Neural crest cell (in vitro differentiated cells): ENCODE measurements around the gene RELB. TPM values are rescaled to one million over a fixed set of nuclear protein-coding genes. Genes with fewer than 3 reads are reported as not detected.
"Not testable (repeated sequence)": the region's sequence is repeated elsewhere in the genome, so short reads cannot be mapped to it uniquely, and the experiment has no call there.

ENCODE experiments used
- DNase-seq: peaks from one replicate; pipeline ENCODE4 v3.0.0; 2021; ENCODE audit warnings: low read depth, mixed read lengths, low spot score
- H3K27ac Mint-ChIP-seq: one replicate; pipeline ENCODE4 v1.8.0; 2021; ENCODE audit warnings: mild to moderate bottlenecking, mixed read lengths; ENCODE audit not compliant: unreplicated experiment
- H3K27me3 Mint-ChIP-seq: 2 replicates; pipeline ENCODE4 v1.8.0; 2021; ENCODE audit warnings: low read depth, mild to moderate bottlenecking, mixed read lengths
- H3K36me3 Mint-ChIP-seq: 2 replicates; pipeline ENCODE4 v1.8.0; 2021; ENCODE audit warnings: low read depth, mild to moderate bottlenecking, mixed read lengths
- H3K4me1 Mint-ChIP-seq: 2 replicates; pipeline ENCODE4 v1.8.0; 2021; ENCODE audit warnings: mixed read lengths
- H3K4me3 Mint-ChIP-seq: one replicate; pipeline ENCODE4 v1.8.0; 2021; ENCODE audit warnings: mild to moderate bottlenecking, mixed read lengths
- H3K9me3 Mint-ChIP-seq: 2 replicates; pipeline ENCODE4 v1.8.0; 2021; ENCODE audit warnings: mixed read lengths
- CTCF ChIP-seq: fragments of 200-600 bp; sonication (generic); conservative IDR thresholded peaks from 2 replicates; pipeline ENCODE4 v1.5.0; 2021; ENCODE audit warnings: antibody characterized with exemption, mild to moderate bottlenecking
- total RNA-seq: library from RNA; stranded (reverse); gene quantifications from 2 replicates; pipeline ENCODE4 v1.2.1, GENCODE V29; 2021

Gene RELB
- total RNA-seq, 1 donor from 2014 or later = 3.1 TPM

DNA sequence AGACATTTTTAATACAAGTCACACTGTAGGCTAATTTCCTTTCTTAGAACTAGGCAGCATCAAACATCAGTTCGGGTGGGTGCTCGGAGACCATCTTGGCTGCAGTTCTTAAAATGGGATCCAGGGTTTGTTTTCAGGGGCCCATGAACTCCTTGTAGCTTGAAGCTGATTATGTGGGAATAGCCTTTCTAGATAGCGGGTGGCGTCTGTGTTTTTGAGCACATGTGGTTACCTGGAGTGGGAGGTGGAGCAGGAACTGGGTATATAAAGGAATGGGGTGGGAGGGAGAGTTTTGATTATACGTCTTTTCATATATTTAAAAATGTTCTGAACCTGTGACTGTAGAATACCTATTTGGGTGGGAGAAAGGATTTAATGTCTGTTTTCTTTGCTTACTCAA lies 33.1 kb upstream of the RELB start:
- Mint-ChIP-seq H3K36me3 (no peaks in the 10 kb centered on the region), H3K27ac (no peak overlapping the region)
- TF ChIP-seq CTCF = no peak

GRCh38 chr19:44968670-44969069 lies 32.6 kb upstream of the RELB start:
- Mint-ChIP-seq H3K4me1 (no peaks in the 10 kb centered on the region), H3K9me3 (no peaks in the 10 kb centered on the region), H3K4me3 (no peak overlapping the region), H3K27me3 (no peaks in the 10 kb centered on the region), H3K36me3 (no peaks in the 10 kb centered on the region), H3K27ac (no peak overlapping the region)
- no peak for DNase-seq
- TF ChIP-seq CTCF = no peak

More for the DNA sequence above, 33.1 kb upstream of the RELB start:
- H3K4me3 Mint-ChIP-seq = no peak overlapping the region
- no peaks in the 10 kb centered on the region for H3K9me3 Mint-ChIP-seq
- H3K27me3 Mint-ChIP-seq = no peaks in the 10 kb centered on the region
- H3K4me1 Mint-ChIP-seq = no peaks in the 10 kb centered on the region
- DNase-seq = no peak

DNA sequence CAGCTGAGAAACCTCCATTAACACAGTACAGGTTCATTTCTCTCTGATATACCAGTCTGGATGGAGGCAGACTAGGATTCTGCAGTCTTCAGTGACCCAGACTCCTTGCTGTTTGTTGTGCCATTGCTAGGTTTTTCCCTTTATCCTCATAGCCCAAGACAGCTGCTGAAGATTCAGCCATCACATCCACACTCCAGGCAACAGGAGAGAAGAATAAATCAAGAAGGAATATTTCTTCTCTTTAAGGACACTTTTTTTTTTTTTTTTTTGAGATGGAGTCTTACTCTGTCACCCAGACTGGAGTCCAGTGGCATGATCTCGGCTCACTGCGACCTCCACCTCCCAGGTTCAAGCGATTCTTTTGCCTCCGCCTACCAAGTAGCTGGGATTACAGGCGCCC lies 31.8 kb upstream of the RELB start:
- no peaks in the 10 kb centered on the region for H3K4me1 Mint-ChIP-seq
- H3K36me3 Mint-ChIP-seq = no peaks in the 10 kb centered on the region
- TF ChIP-seq CTCF = no peak
- no peaks in the 10 kb centered on the region for H3K9me3 Mint-ChIP-seq
- H3K4me3 Mint-ChIP-seq = no peak overlapping the region
- DNase-seq = no peak
- H3K27ac Mint-ChIP-seq = no peak overlapping the region
- H3K27me3 Mint-ChIP-seq = no peaks in the 10 kb centered on the region

DNA sequence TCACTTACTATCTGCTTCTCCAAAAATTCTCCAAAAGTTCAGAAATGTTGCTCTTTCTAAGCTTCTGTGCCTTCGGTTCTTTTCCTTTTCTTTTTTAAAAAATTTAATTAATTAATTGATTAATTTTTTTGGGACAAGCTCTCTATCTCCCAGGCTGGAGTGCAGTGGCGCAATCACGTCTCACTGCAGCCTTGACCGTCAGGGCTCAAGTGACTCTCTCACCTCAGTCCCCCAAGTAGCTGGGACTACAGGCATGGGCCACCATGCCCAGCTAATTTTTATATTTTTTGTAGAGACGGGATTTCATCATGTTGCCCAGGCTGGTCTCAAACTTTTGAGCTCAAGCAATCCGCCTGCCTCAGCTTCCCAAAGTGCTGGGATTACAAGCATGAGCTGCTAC lies 29.8 kb upstream of the RELB start:
- H3K27ac Mint-ChIP-seq, H3K36me3 Mint-ChIP-seq, H3K9me3 Mint-ChIP-seq, DNase-seq, H3K4me3 Mint-ChIP-seq, H3K27me3 Mint-ChIP-seq, H3K4me1 Mint-ChIP-seq: not testable (repeated sequence)

DNA sequence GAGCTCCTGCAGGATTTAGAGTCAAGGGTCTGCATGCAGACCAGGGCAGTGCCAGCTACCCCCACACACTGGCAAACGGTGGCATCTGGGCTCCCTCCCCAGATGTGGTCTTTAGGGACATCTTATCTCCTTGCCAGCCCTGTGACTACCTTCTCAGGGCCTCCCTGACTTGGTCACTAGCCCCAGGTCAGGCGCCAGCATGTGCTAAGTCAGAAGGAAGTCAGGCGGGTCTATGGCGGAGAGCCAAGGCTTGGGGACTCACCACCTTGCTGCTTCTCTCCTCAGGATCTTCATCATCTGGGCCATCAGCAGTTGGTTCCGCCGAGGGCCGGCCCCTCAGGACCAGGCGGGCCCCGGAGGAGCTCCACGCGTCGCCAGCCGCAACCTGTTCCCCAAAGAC lies 28.5 kb upstream of the RELB start:
- TF ChIP-seq CTCF = no peak
- no peak overlapping the region for H3K4me3 Mint-ChIP-seq
- no peak overlapping the region for H3K27ac Mint-ChIP-seq
- no peaks in the 10 kb centered on the region for H3K27me3 Mint-ChIP-seq
- DNase-seq = no peak
- no peaks in the 10 kb centered on the region for H3K9me3 Mint-ChIP-seq
- peaks cover 3% of the 10 kb centered on the region for H3K36me3 Mint-ChIP-seq
- H3K4me1 Mint-ChIP-seq = no peaks in the 10 kb centered on the region

DNA sequence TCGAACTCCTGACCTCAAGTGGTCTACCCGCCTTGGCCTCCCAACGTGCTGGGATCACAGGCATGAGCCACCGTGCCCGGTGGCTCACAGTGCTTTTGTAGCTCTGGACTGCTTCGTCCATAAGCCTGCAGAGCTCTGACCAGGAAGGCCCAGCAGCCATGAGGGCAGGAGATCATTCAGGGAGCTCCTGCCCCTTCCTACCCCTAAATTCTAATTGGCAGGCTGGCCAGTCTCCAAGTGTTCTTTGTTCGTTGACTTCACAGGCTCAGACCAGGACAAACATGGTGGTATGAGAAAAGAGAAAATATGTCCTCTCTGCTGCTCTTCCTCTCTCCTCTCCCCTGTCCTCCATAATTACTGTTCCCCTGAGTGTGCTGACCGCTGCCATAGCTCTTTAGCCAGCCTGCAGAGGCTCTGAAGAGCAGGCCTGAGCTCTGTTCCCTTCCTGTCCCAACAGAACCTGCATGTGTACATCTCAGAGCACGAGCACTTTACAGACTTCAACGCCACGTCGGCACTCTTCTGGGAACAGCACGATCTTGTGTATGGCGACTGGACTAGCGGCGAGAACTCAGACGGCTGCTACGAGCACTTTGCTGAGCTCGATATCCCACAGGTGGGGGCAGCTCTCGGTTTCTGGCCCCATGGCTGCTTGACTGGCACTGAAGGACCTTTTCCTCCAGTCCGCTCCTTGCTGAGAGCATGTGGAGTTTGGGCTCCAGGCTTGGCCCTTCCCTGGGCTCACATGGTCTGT lies 27.1 kb upstream of the RELB start:
- Mint-ChIP-seq H3K27me3 (no peaks in the 10 kb centered on the region), H3K36me3 (peaks cover 3% of the 10 kb centered on the region), H3K4me3 (no peak overlapping the region)

More for the DNA sequence above, 27.1 kb upstream of the RELB start:
- Mint-ChIP-seq H3K27ac (no peak overlapping the region), H3K9me3 (no peaks in the 10 kb centered on the region), H3K4me1 (no peaks in the 10 kb centered on the region)
- no peak for DNase-seq
- no peak for TF ChIP-seq CTCF
